IMR-90 (cell line): ENCODE data around the gene ADCK2. TPM values are rescaled to one million over a fixed set of nuclear protein-coding genes. Genes with fewer than 3 reads are reported as not detected.

Source experiments
- ATAC-seq: fragments of 200-7000 bp; cut with Tn5 transposase; 2 replicates; pipeline ENCODE4 v1.9.1; 2020; ENCODE audit warnings: low read depth, mild to moderate bottlenecking, moderate library complexity
- BruUV-seq: library from RNA; stranded (reverse); fragments of 400-500 nt; replicated peaks from 2 replicates; lab custom pipeline; 2021; lab: Mats Ljungman, UMichigan
- CTCF ChIA-PET: fragments of 300-600 bp; formaldehyde crosslinking; extraction: SDS; loops from one replicate; lab custom pipeline; 2021; ENCODE audit warnings: antibody characterized with exemption; lab: Yijun Ruan, JAX
- POLR2A ChIA-PET: fragments of 300-600 bp; sonication (Branson Sonifier 250); formaldehyde crosslinking; loops from one replicate; lab custom pipeline; 2022; ENCODE audit warnings: antibody characterized with exemption; ENCODE audit not compliant: unreplicated experiment; lab: Charles Lee
- DNase-seq: peaks from one replicate; pipeline ENCODE4 v3.0.0; 2013
- H2AFZ ChIP-seq: replicated peaks from 2 replicates; pipeline ENCODE3; 2013; ENCODE audit warnings: low read length, mild to moderate bottlenecking; ENCODE audit not compliant: poor library complexity
- H2AK5ac ChIP-seq: 2 replicates; pipeline ENCODE4 v1.6.1; 2013; ENCODE audit warnings: low read depth, low read length, inconsistent platforms
- H2AK9ac ChIP-seq: replicated peaks from 2 replicates; pipeline ENCODE3; 2013; ENCODE audit warnings: mild to moderate bottlenecking, low read depth, low read length, moderate library complexity; ENCODE audit not compliant: poor library complexity
- H2BK120ac ChIP-seq: 2 replicates; pipeline ENCODE4 v1.6.1; 2013; ENCODE audit warnings: low read depth, low read length, inconsistent platforms
- H2BK15ac ChIP-seq: 3 replicates; pipeline ENCODE4 v1.6.1; 2013; ENCODE audit warnings: low read depth, low read length, inconsistent platforms
- H2BK20ac ChIP-seq: 2 replicates; pipeline ENCODE4 v1.6.1; 2013; ENCODE audit warnings: low read depth, mild to moderate bottlenecking, inconsistent platforms, low read length, moderate library complexity
- H2BK5ac ChIP-seq: 2 replicates; pipeline ENCODE4 v1.6.1; 2013; ENCODE audit warnings: mild to moderate bottlenecking, low read depth, low read length, inconsistent platforms; ENCODE audit not compliant: poor library complexity, severe bottlenecking
- H3K14ac ChIP-seq: replicated peaks from 2 replicates; pipeline ENCODE4 v1.6.1; 2013; ENCODE audit warnings: low read depth, low read length, inconsistent platforms
- H3K18ac ChIP-seq: 2 replicates; pipeline ENCODE4 v1.6.1; 2013; ENCODE audit warnings: low read depth, low read length, control low read depth
- H3K23ac ChIP-seq: 2 replicates; pipeline ENCODE4 v1.6.1; 2013; ENCODE audit warnings: low read depth, low read length, inconsistent platforms
- H3K27ac ChIP-seq: 2 replicates; pipeline ENCODE4 v1.5.1; 2013; ENCODE audit warnings: mild to moderate bottlenecking, control low read depth, low read length; ENCODE audit not compliant: insufficient read depth
- H3K27me3 ChIP-seq: 2 replicates; pipeline ENCODE4 v1.6.1; 2013; ENCODE audit warnings: low read length; ENCODE audit not compliant: control insufficient read depth, insufficient read depth
- H3K36me3 ChIP-seq: 2 replicates; pipeline ENCODE4 v1.6.1; 2013; ENCODE audit warnings: low read length, mixed read lengths; ENCODE audit not compliant: control insufficient read depth, insufficient read depth
- H3K4ac ChIP-seq: 2 replicates; pipeline ENCODE4 v1.6.1; 2013; ENCODE audit warnings: low read depth, low read length, inconsistent platforms
- H3K4me1 ChIP-seq: 2 replicates; pipeline ENCODE4 v1.6.1; 2013; ENCODE audit warnings: low read length, mixed read lengths; ENCODE audit not compliant: control insufficient read depth, insufficient read depth
- H3K4me2 ChIP-seq: 2 replicates; pipeline ENCODE4 v1.6.1; 2013; ENCODE audit warnings: low read depth, mild to moderate bottlenecking, control low read depth, low read length, moderate library complexity
- H3K4me3 ChIP-seq: 2 replicates; pipeline ENCODE4 v1.5.1; 2013; ENCODE audit warnings: low read depth, mild to moderate bottlenecking, control low read depth, low read length, moderate library complexity; ENCODE audit not compliant: insufficient read depth
- H3K56ac ChIP-seq: 2 replicates; pipeline ENCODE4 v1.6.1; 2013; ENCODE audit warnings: low read length, inconsistent platforms; ENCODE audit not compliant: insufficient read depth; ENCODE audit errors: extremely low read depth
- H3K79me1 ChIP-seq, 2 experiments: 2 replicates each; pipeline ENCODE4 v1.6.1; 2013; ENCODE audit warnings: low read length in 2 of 2, inconsistent platforms in 1 of 2, low read depth in 1 of 2
- H3K9ac ChIP-seq: 2 replicates; pipeline ENCODE4 v1.6.1; 2013; ENCODE audit warnings: low read depth, low read length, control low read depth
- H3K9me1 ChIP-seq: 2 replicates; pipeline ENCODE4 v1.6.1; 2013; ENCODE audit warnings: low read length, inconsistent platforms; ENCODE audit not compliant: insufficient read depth
- H3K9me3 ChIP-seq: 2 replicates; pipeline ENCODE4 v1.6.1; 2013; ENCODE audit warnings: low read length; ENCODE audit not compliant: control insufficient read depth, insufficient read depth
- H4K20me1 ChIP-seq: 2 replicates; pipeline ENCODE4 v1.6.1; 2013; ENCODE audit warnings: low read length, inconsistent platforms; ENCODE audit not compliant: insufficient read depth
- H4K5ac ChIP-seq: 2 replicates; pipeline ENCODE4 v1.6.1; 2013; ENCODE audit warnings: mild to moderate bottlenecking, low read depth, low read length, control low read depth
- H4K8ac ChIP-seq, 2 experiments: 2 replicates each; pipeline ENCODE4 v1.6.1; 2013; ENCODE audit warnings: low read depth in 2 of 2, low read length in 2 of 2, control low read depth in 1 of 2, inconsistent platforms in 1 of 2
- H4K91ac ChIP-seq: 2 replicates; pipeline ENCODE4 v1.6.1; 2013; ENCODE audit warnings: low read depth, low read length, inconsistent platforms; ENCODE audit not compliant: insufficient read depth
- BHLHE40 ChIP-seq: fragments of 150-350 bp; IDR thresholded peaks from 2 replicates; pipeline ENCODE4 v1.6.1; 2016; ENCODE audit warnings: mild to moderate bottlenecking, low read depth, low read length
- CEBPB ChIP-seq: IDR thresholded peaks from 2 replicates; pipeline ENCODE4 v1.6.1; 2012; ENCODE audit warnings: low read depth, low read length, improper control_type of control experiment
- CHD1 ChIP-seq: IDR thresholded peaks from 2 replicates; pipeline ENCODE4 v1.6.1; 2012; ENCODE audit warnings: low read depth, low read length, improper control_type of control experiment
- FOS ChIP-seq: fragments of 150-350 bp; IDR thresholded peaks from 2 replicates; pipeline ENCODE4 v1.6.1; 2016; ENCODE audit warnings: low read depth, low read length
- MAFK ChIP-seq: IDR thresholded peaks from 2 replicates; pipeline ENCODE4 v1.6.1; 2012; ENCODE audit warnings: low read depth, low read length, improper control_type of control experiment
- MAZ ChIP-seq: IDR thresholded peaks from 2 replicates; pipeline ENCODE4 v1.6.1; 2012; ENCODE audit warnings: low read depth, mild to moderate bottlenecking, low read length, improper control_type of control experiment, moderate library complexity, borderline replicate concordance
- MXI1 ChIP-seq: IDR thresholded peaks from 2 replicates; pipeline ENCODE4 v1.6.1; 2012; ENCODE audit warnings: low read depth, mild to moderate bottlenecking, low read length, moderate library complexity, borderline replicate concordance
- NFE2L2 ChIP-seq: fragments of 150-350 bp; IDR thresholded peaks from 2 replicates; pipeline ENCODE4 v1.6.1; 2016; ENCODE audit warnings: low read depth, mild to moderate bottlenecking, low read length
- POLR2A ChIP-seq: IDR thresholded peaks from 2 replicates; pipeline ENCODE4 v1.6.1; 2012; ENCODE audit warnings: mild to moderate bottlenecking, low read depth, low read length
- RAD21 ChIP-seq: IDR thresholded peaks from 2 replicates; pipeline ENCODE4 v1.6.1; 2012; ENCODE audit warnings: low read length, improper control_type of control experiment
- RCOR1 ChIP-seq: IDR thresholded peaks from 2 replicates; pipeline ENCODE4 v1.6.1; 2012; ENCODE audit warnings: mild to moderate bottlenecking, low read length, improper control_type of control experiment; ENCODE audit not compliant: insufficient replicate concordance
- RFX5 ChIP-seq: IDR thresholded peaks from 2 replicates; pipeline ENCODE4 v1.8.0; 2012; ENCODE audit warnings: low read depth, mild to moderate bottlenecking, low read length, moderate library complexity
- SMC3 ChIP-seq: fragments of 150-350 bp; IDR thresholded peaks from 2 replicates; pipeline ENCODE4 v1.6.1; 2016; ENCODE audit warnings: low read depth, mild to moderate bottlenecking, antibody characterized with exemption, low read length, moderate library complexity
- WGBS, 2 experiments: methylation state at CpG; one replicate each; pipeline versions ENCODE4 v1.1.5 to v1.1.7; 2013; ENCODE audit warnings: missing lambda C conversion rate in 2 of 2; ENCODE audit not compliant: insufficient read length in 1 of 2; ENCODE audit errors: extremely low coverage in 2 of 2; 5-methylcytosine and 5-hydroxymethylcytosine counted together
- dilution Hi-C: fragments of 300-500 bp; cut with HindIII; formaldehyde crosslinking; loops from one replicate; pipeline ENCODE4 v1.14.3; 2018; ENCODE audit warnings: low sequenced_read_pairs; ENCODE audit not compliant: unreplicated experiment
- in situ Hi-C: fragments of 300-500 bp; cut with MboI; formaldehyde crosslinking; loops from 3 replicates; pipeline ENCODE4 v1.14.3; 2019; ENCODE audit warnings: low sequenced_read_pairs, inconsistent platforms, mixed read lengths
- intact Hi-C: fragments of 100-400 bp; cut with micrococcal nuclease; formaldehyde crosslinking; loops from 2 replicates; pipeline ENCODE4 v1.10.0; 2022
- polyA plus RNA-seq, 3 experiments: library from polyadenylated mRNA; depleted of rRNA; stranded (reverse); fragments of >200 nt; gene quantifications; 2 replicates each; pipeline ENCODE4 v1.2.3, GENCODE V29; 2012; ENCODE audit warnings: low replicate concordance in 1 of 3
- total RNA-seq: library from RNA; depleted of rRNA; stranded (reverse); fragments of >200 nt; gene quantifications from 2 replicates; pipeline ENCODE4 v1.2.3, GENCODE V29; 2012
- TF ChIP-seq, protein P1 (sequence below): fragments of 150-350 bp; IDR thresholded peaks from 2 replicates; pipeline ENCODE4 v1.6.1; 2017; ENCODE audit warnings: mild to moderate bottlenecking, antibody characterized with exemption, low read length, low read depth
- TF ChIP-seq, protein P2 (sequence below): fragments of 150-350 bp; IDR thresholded peaks from 2 replicates; pipeline ENCODE4 v1.6.1; 2016; ENCODE audit warnings: low read depth, mild to moderate bottlenecking, low read length, moderate library complexity, borderline replicate concordance
- TF ChIP-seq, protein P3 (sequence below): conservative IDR thresholded peaks from 2 replicates; pipeline ENCODE4 v1.5.1; 2012; ENCODE audit warnings: mild to moderate bottlenecking, low read depth, low read length, improper control_type of control experiment

ADCK2 gene
- total and polyA plus RNA-seq, 2 of the 4 experiments (the other 2 are of a cell fraction): 7.1 to 10.0 TPM

DNA sequence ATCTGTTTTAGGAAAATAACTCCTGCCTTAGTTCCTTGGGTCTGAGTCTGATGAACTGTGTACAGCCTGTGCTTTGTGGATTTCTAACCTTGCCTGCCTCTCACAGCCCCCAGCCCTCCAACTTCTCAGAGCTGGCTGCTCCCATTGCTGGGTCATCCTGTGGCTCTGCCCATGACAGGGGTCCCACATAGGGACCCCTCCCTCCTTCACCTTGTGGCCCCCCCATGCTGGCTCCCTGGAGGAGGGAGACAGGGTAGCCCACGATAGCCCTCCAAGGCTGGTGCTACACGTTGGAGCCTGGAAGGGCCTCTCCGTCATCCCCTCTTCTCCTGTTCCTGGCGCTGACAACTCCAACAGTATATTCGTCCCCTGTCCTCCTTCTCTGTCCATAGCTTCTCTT, 29.3 kb upstream of the ADCK2 start:
- H3K9ac ChIP-seq: no peak overlapping the region
- H2AK9ac ChIP-seq: no peak overlapping the region
- H4K91ac ChIP-seq: no peak overlapping the region
- no peak for DNase-seq
- H3K56ac ChIP-seq: no peak overlapping the region
- ChIA-PET POLR2A (no interaction called here), CTCF (no interaction called here)
- WGBS, 2 experiments: no CpG with 5 or more reads among the region's 5 CpGs
- intact Hi-C loops: no loop called here
- no peaks in the 10 kb centered on the region for H3K9me3 ChIP-seq
- in situ Hi-C loops: no loop called here
- no peak overlapping the region for H4K8ac ChIP-seq
- no peak overlapping the region for H2BK5ac ChIP-seq
- H3K79me1 ChIP-seq: peaks cover 4 to 23% of the 10 kb centered on the region in 2 experiments; a peak in 3 of 4 replicates
- H2BK15ac ChIP-seq: no peak overlapping the region
- no peak overlapping the region for H3K4me3 ChIP-seq
- TF ChIP-seq, protein P1, sequence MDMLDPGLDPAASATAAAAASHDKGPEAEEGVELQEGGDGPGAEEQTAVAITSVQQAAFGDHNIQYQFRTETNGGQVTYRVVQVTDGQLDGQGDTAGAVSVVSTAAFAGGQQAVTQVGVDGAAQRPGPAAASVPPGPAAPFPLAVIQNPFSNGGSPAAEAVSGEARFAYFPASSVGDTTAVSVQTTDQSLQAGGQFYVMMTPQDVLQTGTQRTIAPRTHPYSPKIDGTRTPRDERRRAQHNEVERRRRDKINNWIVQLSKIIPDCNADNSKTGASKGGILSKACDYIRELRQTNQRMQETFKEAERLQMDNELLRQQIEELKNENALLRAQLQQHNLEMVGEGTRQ: no peak
- no peak for TF ChIP-seq RFX5
- no peak for TF ChIP-seq BHLHE40
- TF ChIP-seq SMC3: no peak
- TF ChIP-seq, protein P2, sequence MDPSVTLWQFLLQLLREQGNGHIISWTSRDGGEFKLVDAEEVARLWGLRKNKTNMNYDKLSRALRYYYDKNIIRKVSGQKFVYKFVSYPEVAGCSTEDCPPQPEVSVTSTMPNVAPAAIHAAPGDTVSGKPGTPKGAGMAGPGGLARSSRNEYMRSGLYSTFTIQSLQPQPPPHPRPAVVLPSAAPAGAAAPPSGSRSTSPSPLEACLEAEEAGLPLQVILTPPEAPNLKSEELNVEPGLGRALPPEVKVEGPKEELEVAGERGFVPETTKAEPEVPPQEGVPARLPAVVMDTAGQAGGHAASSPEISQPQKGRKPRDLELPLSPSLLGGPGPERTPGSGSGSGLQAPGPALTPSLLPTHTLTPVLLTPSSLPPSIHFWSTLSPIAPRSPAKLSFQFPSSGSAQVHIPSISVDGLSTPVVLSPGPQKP: no peak
- no peak for TF ChIP-seq MAZ
- TF ChIP-seq CHD1: no peak
- no peak for TF ChIP-seq RAD21
- TF ChIP-seq RCOR1: no peak
- no peak for TF ChIP-seq MAFK
- no peak for TF ChIP-seq CEBPB
- no peak for TF ChIP-seq FOS
- no peak for TF ChIP-seq MXI1
- no peak for TF ChIP-seq POLR2A
- TF ChIP-seq, protein P3, sequence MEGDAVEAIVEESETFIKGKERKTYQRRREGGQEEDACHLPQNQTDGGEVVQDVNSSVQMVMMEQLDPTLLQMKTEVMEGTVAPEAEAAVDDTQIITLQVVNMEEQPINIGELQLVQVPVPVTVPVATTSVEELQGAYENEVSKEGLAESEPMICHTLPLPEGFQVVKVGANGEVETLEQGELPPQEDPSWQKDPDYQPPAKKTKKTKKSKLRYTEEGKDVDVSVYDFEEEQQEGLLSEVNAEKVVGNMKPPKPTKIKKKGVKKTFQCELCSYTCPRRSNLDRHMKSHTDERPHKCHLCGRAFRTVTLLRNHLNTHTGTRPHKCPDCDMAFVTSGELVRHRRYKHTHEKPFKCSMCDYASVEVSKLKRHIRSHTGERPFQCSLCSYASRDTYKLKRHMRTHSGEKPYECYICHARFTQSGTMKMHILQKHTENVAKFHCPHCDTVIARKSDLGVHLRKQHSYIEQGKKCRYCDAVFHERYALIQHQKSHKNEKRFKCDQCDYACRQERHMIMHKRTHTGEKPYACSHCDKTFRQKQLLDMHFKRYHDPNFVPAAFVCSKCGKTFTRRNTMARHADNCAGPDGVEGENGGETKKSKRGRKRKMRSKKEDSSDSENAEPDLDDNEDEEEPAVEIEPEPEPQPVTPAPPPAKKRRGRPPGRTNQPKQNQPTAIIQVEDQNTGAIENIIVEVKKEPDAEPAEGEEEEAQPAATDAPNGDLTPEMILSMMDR: no peak
- TF ChIP-seq NFE2L2: no peak
- ATAC-seq: no peak
- H3K4ac ChIP-seq: no peak overlapping the region
- no peak overlapping the region for H3K18ac ChIP-seq
- no peak overlapping the region for H2BK120ac ChIP-seq
- H3K14ac ChIP-seq: no peak overlapping the region
- BruUV-seq: no TSS peak
- H3K4me1 ChIP-seq: peaks cover 12% of the 10 kb centered on the region
- no peak overlapping the region for H3K23ac ChIP-seq
- no peak overlapping the region for H4K5ac ChIP-seq
- H2BK20ac ChIP-seq: no peak overlapping the region
- H3K36me3 ChIP-seq: no peaks in the 10 kb centered on the region
- no peaks in the 10 kb centered on the region for H3K27me3 ChIP-seq
- no peak overlapping the region for H3K4me2 ChIP-seq
- H2AFZ ChIP-seq: no peak overlapping the region
- peaks cover 5% of the 10 kb centered on the region; the same call in 1 of the 2 replicates for H4K20me1 ChIP-seq
- H2AK5ac ChIP-seq: no peak overlapping the region
- dilution Hi-C loops: no loop called here
- no peak overlapping the region for H3K27ac ChIP-seq
- H3K9me1 ChIP-seq: no peaks in the 10 kb centered on the region; the same call in 1 of the 2 replicates
